H1 (cell line): ENCODE results near the gene CTNNA3.

Experiments
- CHD2 ChIP-seq: IDR thresholded peaks from 2 replicates; pipeline ENCODE4 v1.6.1; 2012; ENCODE audit warnings: low read length, improper control_type of control experiment
- CTCF ChIP-seq, 3 experiments: IDR thresholded peaks; 1 replicate in 2 of 3; 2 replicates in 1 of 3; pipeline versions ENCODE4 v1.5.1 to v1.6.1; 2011; ENCODE audit warnings: low read length in 3 of 3, mild to moderate bottlenecking in 3 of 3, inconsistent platforms in 2 of 3, low read depth in 1 of 3, moderate library complexity in 1 of 3; ENCODE audit not compliant: insufficient read depth in 1 of 3; ENCODE audit errors: control extremely low read depth in 1 of 3
- EZH2 ChIP-seq: fragments of 200-600 bp; sonication (generic); IDR thresholded peaks from 2 replicates; pipeline ENCODE4 v1.7.1; 2012; ENCODE audit warnings: low read depth, mild to moderate bottlenecking, moderate library complexity, low read length, inconsistent platforms; ENCODE audit not compliant: severe bottlenecking
- JUN ChIP-seq: IDR thresholded peaks from 2 replicates; pipeline ENCODE4 v1.6.1; 2011; ENCODE audit warnings: low read depth, mild to moderate bottlenecking, improper control_type of control experiment, low read length
- PHF8 ChIP-seq: fragments of 200-600 bp; sonication (generic); conservative IDR thresholded peaks from 2 replicates; pipeline ENCODE4 v1.7.1; 2012; ENCODE audit warnings: low read depth, mild to moderate bottlenecking, inconsistent platforms, low read length, moderate library complexity
- RXRA ChIP-seq: IDR thresholded peaks from 2 replicates; pipeline ENCODE4 v1.6.1; 2011; ENCODE audit warnings: low read depth, mild to moderate bottlenecking, low read length, moderate library complexity; ENCODE audit not compliant: insufficient read depth
- SRF ChIP-seq: IDR thresholded peaks from 2 replicates; pipeline ENCODE4 v1.6.1; 2011; ENCODE audit warnings: mild to moderate bottlenecking, low read depth, low read length, moderate library complexity

- no peak for TF ChIP-seq CHD2
- TF ChIP-seq CTCF (IDR thresholded peaks at IDR 0.05; ENCODE audit: control extremely low read depth in 1 of 3, insufficient read depth in 1 of 3, low read depth in 1 of 3, low read length in 3 of 3): no peak
- no peak for TF ChIP-seq EZH2
- no peak for TF ChIP-seq JUN
- TF ChIP-seq RXRA: no peak
- no peak for TF ChIP-seq PHF8
- no peak for TF ChIP-seq SRF
Measured at GRCh38 chr10:66678521-66678920, 1017.5 kb downstream of the CTNNA3 start.
